ENCODE measurements around the gene BUB1.

- no peak for TF ChIP-seq POLR2A (IDR thresholded peaks at IDR 0.05; ENCODE audit: low read length)
- TF ChIP-seq CTCF (IDR thresholded peaks at IDR 0.05) = no peak
- no peak for TF ChIP-seq JUN (IDR thresholded peaks at IDR 0.05)
- no peak for TF ChIP-seq POLR2AphosphoS2 (conservative IDR thresholded peaks at IDR 0.05; ENCODE audit: low read length)
- no peak for TF ChIP-seq EP300 (IDR thresholded peaks at IDR 0.05)
- TF ChIP-seq CHD4 (IDR thresholded peaks at IDR 0.05; ENCODE audit: borderline replicate concordance) = no peak
- no peak for TF ChIP-seq KDM5A (IDR thresholded peaks at IDR 0.05)
- no peak for TF ChIP-seq RCOR1 (IDR thresholded peaks at IDR 0.05; ENCODE audit: low read depth, low read length)
- TF ChIP-seq CEBPB (IDR thresholded peaks at IDR 0.05) = no peak
- TF ChIP-seq RAD21 (conservative IDR thresholded peaks at IDR 0.05 in 1 of 2, IDR thresholded peaks at IDR 0.05 in 1 of 2) = no peak
- TF ChIP-seq HOXA7 (CRISPR knock-in tag; IDR thresholded peaks at IDR 0.05) = no peak
- no peak for TF ChIP-seq HOXB13 (CRISPR knock-in tag; IDR thresholded peaks at IDR 0.05; ENCODE audit: low read depth)
- TF ChIP-seq REST (IDR thresholded peaks at IDR 0.05) = no peak
Observed at GRCh38 chr2:110690083-110690965, 12.5 kb upstream of the BUB1 start.

All from A549 (cell line).